Mesodermal cell (in vitro differentiated cells): ENCODE results near the gene RNLS.

ENCODE experiments used
- H3K27ac ChIP-seq: 2 replicates; pipeline ENCODE4 v1.7.0; 2013; ENCODE audit warnings: mild to moderate bottlenecking, low read depth, low read length, moderate library complexity; ENCODE audit not compliant: severe bottlenecking
- H3K36me3 ChIP-seq: 2 replicates; pipeline ENCODE4 v1.7.1; 2013; ENCODE audit warnings: mild to moderate bottlenecking, low read length, moderate library complexity; ENCODE audit not compliant: control insufficient read depth, insufficient read depth
- H3K4me1 ChIP-seq: one replicate; pipeline ENCODE4 v1.7.1; 2013; ENCODE audit warnings: mild to moderate bottlenecking, low read length; ENCODE audit not compliant: insufficient read depth, control insufficient read depth, poor library complexity, severe bottlenecking
- H3K4me3 ChIP-seq: 2 replicates; pipeline ENCODE4 v1.7.0; 2013; ENCODE audit warnings: low read length, control low read depth, mild to moderate bottlenecking; ENCODE audit not compliant: insufficient read depth, poor library complexity, severe bottlenecking; ENCODE audit errors: extremely low read depth
- H3K9me3 ChIP-seq: 2 replicates; pipeline ENCODE4 v1.7.1; 2013; ENCODE audit warnings: mild to moderate bottlenecking, low read length, moderate library complexity; ENCODE audit not compliant: control insufficient read depth
- WGBS, 2 experiments: methylation state at CpG; one replicate each; pipeline ENCODE4 v1.1.5; 2013; ENCODE audit warnings: missing lambda C conversion rate in 2 of 2; ENCODE audit not compliant: insufficient coverage in 2 of 2; 5-methylcytosine and 5-hydroxymethylcytosine counted together

The RNLS gene

GRCh38 chr10:88243202-88243744 is 339.8 kb downstream of the RNLS start:
- H3K36me3 ChIP-seq = no peaks in the 10 kb centered on the region
- H3K4me1 ChIP-seq = no peaks in the 10 kb centered on the region
- WGBS, 2 experiments = 94 to 96% methylated on average over 5 of the region's 5 CpGs
- H3K9me3 ChIP-seq = no peaks in the 10 kb centered on the region
- H3K4me3 ChIP-seq = no peak overlapping the region
- no peak overlapping the region for H3K27ac ChIP-seq

GRCh38 chr10:88241501-88241900 is 341.6 kb downstream of the RNLS start:
- H3K36me3 ChIP-seq = no peaks in the 10 kb centered on the region
- no peaks in the 10 kb centered on the region for H3K4me1 ChIP-seq
- 86 to 100% methylated on average over 1 of the region's 1 CpG for WGBS, 2 experiments
- H3K9me3 ChIP-seq = no peaks in the 10 kb centered on the region
- no peak overlapping the region for H3K4me3 ChIP-seq
- no peak overlapping the region for H3K27ac ChIP-seq

GRCh38 chr10:88239212-88239611 is 343.9 kb downstream of the RNLS start:
- Histone ChIP-seq H3K9me3 (no peaks in the 10 kb centered on the region), H3K27ac (no peak overlapping the region), H3K4me1 (peaks cover 3% of the 10 kb centered on the region), H3K36me3 (no peaks in the 10 kb centered on the region), H3K4me3 (no peak overlapping the region)
- 100% methylated on average over 1 to 2 of the region's 2 CpGs for WGBS, 2 experiments

- no peak overlapping the region for H3K4me3 ChIP-seq
- peak overlapping the region; percentile 30 for H3K27ac ChIP-seq
- 82 to 100% methylated on average over 2 of the region's 2 CpGs for WGBS, 2 experiments
- H3K36me3 ChIP-seq = no peaks in the 10 kb centered on the region
- peaks cover 10% of the 10 kb centered on the region for H3K4me1 ChIP-seq
- no peaks in the 10 kb centered on the region for H3K9me3 ChIP-seq
Observed at GRCh38 chr10:88238615-88238914, 344.6 kb downstream of the RNLS start.

GRCh38 chr10:88237896-88238614 is 345.1 kb downstream of the RNLS start:
- peaks cover 11% of the 10 kb centered on the region for H3K4me1 ChIP-seq
- H3K9me3 ChIP-seq = no peaks in the 10 kb centered on the region
- WGBS, 2 experiments = 86% methylated on average over 1 of the region's 2 CpGs; no CpG with 5 or more reads in 1 of the 2 experiments
- no peaks in the 10 kb centered on the region for H3K36me3 ChIP-seq
- peak overlapping the region; percentile 30 for H3K27ac ChIP-seq
- no peak overlapping the region for H3K4me3 ChIP-seq

- Histone ChIP-seq H3K36me3 (no peaks in the 10 kb centered on the region), H3K4me1 (peaks cover 11% of the 10 kb centered on the region), H3K9me3 (no peaks in the 10 kb centered on the region), H3K4me3 (no peak overlapping the region), H3K27ac (no peak overlapping the region)
- WGBS, 2 experiments = 100% methylated on average over 1 of the region's 2 CpGs; no CpG with 5 or more reads in 1 of the 2 experiments
Observed at GRCh38 chr10:88236121-88236743, 346.9 kb downstream of the RNLS start.

- peaks cover 11% of the 10 kb centered on the region for H3K4me1 ChIP-seq
- no peak overlapping the region for H3K27ac ChIP-seq
- no peak overlapping the region for H3K4me3 ChIP-seq
- no peaks in the 10 kb centered on the region for H3K9me3 ChIP-seq
- 88 to 100% methylated on average over 1 to 2 of the region's 4 CpGs for WGBS, 2 experiments
- no peaks in the 10 kb centered on the region for H3K36me3 ChIP-seq
Observed at GRCh38 chr10:88234297-88234696, 348.8 kb downstream of the RNLS start.

GRCh38 chr10:88233870-88234269 is 349.2 kb downstream of the RNLS start:
- Histone ChIP-seq H3K9me3 (no peaks in the 10 kb centered on the region), H3K4me1 (peaks cover 11% of the 10 kb centered on the region), H3K27ac (no peak overlapping the region), H3K36me3 (no peaks in the 10 kb centered on the region), H3K4me3 (no peak overlapping the region)
- 67 to 73% methylated on average over 4 to 5 of the region's 6 CpGs for WGBS, 2 experiments

- no peak overlapping the region for H3K27ac ChIP-seq
- no peaks in the 10 kb centered on the region for H3K36me3 ChIP-seq
- H3K4me1 ChIP-seq = peaks cover 11% of the 10 kb centered on the region
- H3K4me3 ChIP-seq = no peak overlapping the region
- no peaks in the 10 kb centered on the region for H3K9me3 ChIP-seq
- 56 to 60% methylated on average over 1 to 2 of the region's 7 CpGs for WGBS, 2 experiments
Observed at GRCh38 chr10:88232983-88233543, 350.1 kb downstream of the RNLS start.

GRCh38 chr10:88232029-88232895 is 350.9 kb downstream of the RNLS start:
- 86 to 100% methylated on average over 3 of the region's 5 CpGs for WGBS, 2 experiments
- no peaks in the 10 kb centered on the region for H3K36me3 ChIP-seq
- H3K4me1 ChIP-seq = peaks cover 11% of the 10 kb centered on the region
- H3K9me3 ChIP-seq = no peaks in the 10 kb centered on the region
- H3K27ac ChIP-seq = no peak overlapping the region
- H3K4me3 ChIP-seq = no peak overlapping the region
